ENCODE results near the gene VPS39. TPM values are rescaled to one million over a fixed set of nuclear protein-coding genes. Genes with fewer than 3 reads are reported as not detected.

VPS39 gene
- total RNA-seq, 4 donors from 2014 or later, result 105 to 354 (median 153) TPM

DNA sequence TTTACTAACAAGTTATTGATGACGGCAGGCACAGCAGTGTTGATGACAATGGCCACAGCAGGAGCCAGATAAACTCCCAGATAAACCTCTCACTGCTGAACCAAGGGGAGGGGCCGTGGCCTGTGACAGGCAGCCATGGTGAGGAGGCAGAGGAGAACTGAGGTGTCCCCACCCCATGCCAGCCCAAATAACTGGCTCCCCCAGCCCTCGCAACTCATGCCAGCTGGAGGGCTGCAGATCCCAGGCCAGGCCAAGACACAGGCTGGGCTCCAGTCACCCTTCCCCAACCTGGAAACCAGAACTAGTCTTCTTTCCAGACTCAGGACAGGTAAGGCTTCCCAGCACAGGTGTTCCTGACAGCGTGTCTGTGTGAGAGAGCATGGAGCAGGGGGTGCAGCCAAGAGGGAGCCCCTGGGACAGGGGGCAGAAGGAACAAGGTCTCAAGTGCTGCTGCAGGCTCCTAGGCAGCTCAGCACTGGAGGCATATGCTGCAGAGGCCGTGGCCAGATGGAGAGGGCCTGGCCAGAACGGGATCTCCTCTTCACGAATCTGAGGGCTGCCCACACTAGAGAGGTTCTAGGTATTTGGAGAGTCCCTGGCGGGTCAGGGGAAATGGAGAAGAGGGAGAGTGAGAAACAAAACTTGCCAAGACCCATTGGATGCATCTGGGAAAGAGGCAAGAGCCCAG lies 67.6 kb downstream of the VPS39 start:
- intact Hi-C loops (cut with DNase I; ENCODE audit: low total_unique reads) (no loop called here), in situ Hi-C loops (cut with MboI; ENCODE audit: low pct_ligation_motif_present in 1 of 4, low pct_unique_long_range_greater_than_20kb in 1 of 4, low sequenced_read_pairs in 3 of 4) (no loop called here)
- H3K9me3 ChIP-seq, result peaks cover 2 to 10% of the 10 kb centered on the region in 2 donors
- DNase-seq, result no peak
- peak overlapping the region; percentile 72 to 84 (median 80) for H3K27ac ChIP-seq
- peaks cover 0 to 30% (median 15%) of the 10 kb centered on the region in 4 donors for H3K4me1 ChIP-seq
- 89% methylated on average over 8 of the region's 8 CpGs; no CpG with 5 or more reads in 1 of the 2 donors for WGBS, 2 donors (ENCODE audit: low coverage in 1 of 2)
- H3K27me3 ChIP-seq, result no peaks in the 10 kb centered on the region
- H3K4me3 ChIP-seq, result no peak overlapping the region
- H3K36me3 ChIP-seq, result no peaks in the 10 kb centered on the region
- TF ChIP-seq EP300 (IDR thresholded peaks at IDR 0.05; ENCODE audit: low read depth) (no peak), POLR2AphosphoS5 (IDR thresholded peaks at IDR 0.05) (no peak), CTCF (IDR thresholded peaks at IDR 0.05) (no peak), POLR2A (IDR thresholded peaks at IDR 0.05) (no peak)

DNA sequence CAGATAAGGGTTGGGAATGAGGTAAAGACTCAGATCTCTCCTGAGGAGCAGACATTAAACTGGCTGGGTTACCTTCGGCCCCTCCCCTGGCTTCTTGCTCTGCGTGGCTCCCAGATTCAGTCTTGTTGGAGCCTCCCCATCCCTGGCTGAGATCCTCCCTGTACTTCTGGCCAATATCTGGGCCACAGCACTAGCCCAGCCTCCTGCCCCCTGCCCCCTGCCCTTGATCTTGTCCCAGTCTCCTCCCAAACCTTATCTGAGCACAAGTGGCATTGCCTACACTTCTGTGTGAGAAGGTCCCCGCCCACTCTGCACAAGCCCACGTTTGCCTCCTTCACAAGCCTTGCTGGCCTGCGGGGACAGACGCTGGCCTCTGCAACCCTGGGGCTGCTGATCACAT lies 68.5 kb downstream of the VPS39 start:
- Histone ChIP-seq H3K27ac (peak overlapping the region; percentile 72 to 84 (median 80)), H3K9me3 (peaks cover 2 to 10% of the 10 kb centered on the region in 2 donors), H3K36me3 (no peaks in the 10 kb centered on the region), H3K27me3 (no peaks in the 10 kb centered on the region), H3K4me3 (no peak overlapping the region), H3K4me1 (peaks cover 0 to 30% (median 15%) of the 10 kb centered on the region in 4 donors)
- WGBS, 2 donors (ENCODE audit: low coverage in 1 of 2), result 70% methylated on average over 6 of the region's 6 CpGs; no CpG with 5 or more reads in 1 of the 2 donors
- TF ChIP-seq EP300 (IDR thresholded peaks at IDR 0.05; ENCODE audit: low read depth), result no peak
- no peak for TF ChIP-seq POLR2A (IDR thresholded peaks at IDR 0.05)
- TF ChIP-seq CTCF (IDR thresholded peaks at IDR 0.05), result no peak
- TF ChIP-seq POLR2AphosphoS5 (IDR thresholded peaks at IDR 0.05), result no peak
- in situ Hi-C loops (cut with MboI; ENCODE audit: low pct_ligation_motif_present in 1 of 4, low pct_unique_long_range_greater_than_20kb in 1 of 4, low sequenced_read_pairs in 3 of 4) (loop anchor here in 2 of 4 donors (10.0 kb wide), 2 partner anchors 75 to 145 kb away; no protein-coding TSS in a partner anchor), intact Hi-C loops (cut with DNase I; ENCODE audit: low total_unique reads) (no loop called here)
- DNase-seq, result peak; percentile 54

- Histone ChIP-seq H3K4me3 (no peak overlapping the region), H3K9me3 (peaks cover 2 to 10% of the 10 kb centered on the region in 2 donors), H3K27ac (peak overlapping the region; percentile 72 to 84 (median 80)), H3K4me1 (peaks cover 0 to 30% (median 15%) of the 10 kb centered on the region in 4 donors), H3K27me3 (no peaks in the 10 kb centered on the region), H3K36me3 (no peaks in the 10 kb centered on the region)
- peak; percentile 86 for DNase-seq
- TF ChIP-seq POLR2A (IDR thresholded peaks at IDR 0.05), result peak; percentile 55
- peak in 2 of 3 donors; percentile 75 to 81 for TF ChIP-seq POLR2AphosphoS5 (IDR thresholded peaks at IDR 0.05)
- TF ChIP-seq EP300 (IDR thresholded peaks at IDR 0.05; ENCODE audit: low read depth), result no peak
- peak in 1 of 5 experiments; percentile 16 for TF ChIP-seq CTCF (IDR thresholded peaks at IDR 0.05)
- WGBS, 2 donors (ENCODE audit: low coverage in 1 of 2), result 33 to 42% methylated on average over 2 to 3 of the region's 3 CpGs
- in situ Hi-C loops (cut with MboI; ENCODE audit: low pct_ligation_motif_present in 1 of 4, low pct_unique_long_range_greater_than_20kb in 1 of 4, low sequenced_read_pairs in 3 of 4), result loop anchor here in 2 of 4 donors (10.0 kb wide), 2 partner anchors 74 to 144 kb away; no protein-coding TSS in a partner anchor
- intact Hi-C loops (cut with DNase I; ENCODE audit: low total_unique reads), result no loop called here
Observed at GRCh38 chr15:42138968-42139386, 69.1 kb downstream of the VPS39 start.

- H3K4me1 ChIP-seq, result peaks cover 0 to 30% (median 15%) of the 10 kb centered on the region in 4 donors
- no peaks in the 10 kb centered on the region for H3K36me3 ChIP-seq
- H3K9me3 ChIP-seq, result peaks cover 2 to 10% of the 10 kb centered on the region in 2 donors
- no peak for DNase-seq
- intact Hi-C loops (cut with DNase I; ENCODE audit: low total_unique reads), result no loop called here
- WGBS, 2 donors (ENCODE audit: low coverage in 1 of 2), result 97% methylated on average over 4 of the region's 4 CpGs; no CpG with 5 or more reads in 1 of the 2 donors
- TF ChIP-seq EP300 (IDR thresholded peaks at IDR 0.05; ENCODE audit: low read depth) (no peak), CTCF (IDR thresholded peaks at IDR 0.05) (no peak), POLR2AphosphoS5 (IDR thresholded peaks at IDR 0.05) (no peak), POLR2A (IDR thresholded peaks at IDR 0.05) (no peak)
- H3K27ac ChIP-seq, result no peak overlapping the region
- in situ Hi-C loops (cut with MboI; ENCODE audit: low pct_ligation_motif_present in 1 of 4, low pct_unique_long_range_greater_than_20kb in 1 of 4, low sequenced_read_pairs in 3 of 4), result loop anchor here in 2 of 4 donors (10.0 kb wide), 2 partner anchors 74 to 144 kb away; no protein-coding TSS in a partner anchor
- H3K4me3 ChIP-seq, result no peak overlapping the region
- no peaks in the 10 kb centered on the region for H3K27me3 ChIP-seq
Observed at GRCh38 chr15:42138411-42138810, 69.7 kb downstream of the VPS39 start.
